DOHH2 (cell line): ENCODE data around the gene RPL35.

Source experiments
- CTCF ChIP-seq: fragments of 200-600 bp; sonication (generic); IDR thresholded peaks from one replicate; pipeline ENCODE4 v1.5.1; 2014; ENCODE audit warnings: antibody characterized with exemption, mild to moderate bottlenecking, low read depth, low read length; ENCODE audit not compliant: poor library complexity, severe bottlenecking
- EZH2phosphoT487 ChIP-seq: fragments of 200-600 bp; sonication (generic); IDR thresholded peaks from 2 replicates; pipeline ENCODE4 v1.6.1; 2017; ENCODE audit warnings: borderline replicate concordance, mild to moderate bottlenecking, antibody characterized with exemption, low read length, moderate library complexity, mixed read lengths

- TF ChIP-seq CTCF (no peak), EZH2phosphoT487 (no peak)
These were observed 40.8 kb downstream of the RPL35 start for GRCh38 chr9:124820698-124821623.
